ENCODE measurements around the gene ZNF791. TPM values are rescaled to one million over a fixed set of nuclear protein-coding genes. Genes with fewer than 3 reads are reported as not detected.
"Not testable (repeated sequence)": the region's sequence is repeated elsewhere in the genome, so short reads cannot be mapped to it uniquely, and the experiment has no call there.

ZNF791 gene
- total RNA-seq, 4 donors from 2014 or later, result 18.6 to 31.1 (median 22.5) TPM

DNA sequence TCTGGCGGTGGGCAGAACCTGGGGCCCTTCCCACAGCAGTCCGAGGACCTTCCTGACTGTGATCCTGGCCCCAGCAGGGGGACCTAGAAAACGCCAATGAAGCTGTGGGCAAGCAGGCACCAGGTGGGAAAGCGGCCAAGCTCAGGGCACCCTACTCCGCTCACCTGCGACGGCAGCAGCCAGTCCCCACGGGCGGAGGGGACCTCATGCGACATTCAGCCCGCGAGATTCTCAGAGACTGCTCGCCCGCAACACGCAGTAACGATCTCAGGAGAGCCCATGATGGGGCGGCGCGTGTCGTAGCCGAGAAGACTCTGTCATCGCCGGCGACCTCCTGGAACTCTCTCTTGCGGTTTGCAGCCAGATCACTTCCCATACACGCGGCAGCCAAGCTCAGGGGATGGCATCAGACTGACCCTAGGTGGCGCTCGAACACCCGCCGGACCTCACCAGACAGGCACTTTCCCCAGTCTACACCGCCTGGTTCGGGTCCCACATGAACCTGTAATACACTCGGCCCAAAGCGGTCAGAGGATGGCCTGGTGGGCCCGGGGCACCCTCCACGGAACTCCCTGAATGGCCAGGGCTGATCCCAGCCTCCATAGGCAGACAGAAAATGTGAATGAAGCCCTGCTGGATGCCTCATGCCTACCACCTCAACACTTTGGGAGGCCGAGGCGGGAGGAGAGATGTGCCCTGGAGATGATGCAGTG is 29.3 kb downstream of the ZNF791 start:
- peak; percentile 69 to 95 for DNase-seq (ENCODE audit: low spot score in 2 of 2)
- TF ChIP-seq POLR2A (IDR thresholded peaks at IDR 0.05), result no peak
- TF ChIP-seq, protein P1, sequence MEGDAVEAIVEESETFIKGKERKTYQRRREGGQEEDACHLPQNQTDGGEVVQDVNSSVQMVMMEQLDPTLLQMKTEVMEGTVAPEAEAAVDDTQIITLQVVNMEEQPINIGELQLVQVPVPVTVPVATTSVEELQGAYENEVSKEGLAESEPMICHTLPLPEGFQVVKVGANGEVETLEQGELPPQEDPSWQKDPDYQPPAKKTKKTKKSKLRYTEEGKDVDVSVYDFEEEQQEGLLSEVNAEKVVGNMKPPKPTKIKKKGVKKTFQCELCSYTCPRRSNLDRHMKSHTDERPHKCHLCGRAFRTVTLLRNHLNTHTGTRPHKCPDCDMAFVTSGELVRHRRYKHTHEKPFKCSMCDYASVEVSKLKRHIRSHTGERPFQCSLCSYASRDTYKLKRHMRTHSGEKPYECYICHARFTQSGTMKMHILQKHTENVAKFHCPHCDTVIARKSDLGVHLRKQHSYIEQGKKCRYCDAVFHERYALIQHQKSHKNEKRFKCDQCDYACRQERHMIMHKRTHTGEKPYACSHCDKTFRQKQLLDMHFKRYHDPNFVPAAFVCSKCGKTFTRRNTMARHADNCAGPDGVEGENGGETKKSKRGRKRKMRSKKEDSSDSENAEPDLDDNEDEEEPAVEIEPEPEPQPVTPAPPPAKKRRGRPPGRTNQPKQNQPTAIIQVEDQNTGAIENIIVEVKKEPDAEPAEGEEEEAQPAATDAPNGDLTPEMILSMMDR (IDR thresholded peaks at IDR 0.05), result peak in 1 of 3 donors; percentile 15
- intact Hi-C loops (cut with DNase I; ENCODE audit: low total_unique reads), result no loop called here
- H3K4me3 ChIP-seq (ENCODE audit: low read depth, poor library complexity, severe bottlenecking), result no peak overlapping the region
- 11 to 16% methylated on average over 22 to 25 of the region's 39 CpGs for WGBS, 2 donors

DNA sequence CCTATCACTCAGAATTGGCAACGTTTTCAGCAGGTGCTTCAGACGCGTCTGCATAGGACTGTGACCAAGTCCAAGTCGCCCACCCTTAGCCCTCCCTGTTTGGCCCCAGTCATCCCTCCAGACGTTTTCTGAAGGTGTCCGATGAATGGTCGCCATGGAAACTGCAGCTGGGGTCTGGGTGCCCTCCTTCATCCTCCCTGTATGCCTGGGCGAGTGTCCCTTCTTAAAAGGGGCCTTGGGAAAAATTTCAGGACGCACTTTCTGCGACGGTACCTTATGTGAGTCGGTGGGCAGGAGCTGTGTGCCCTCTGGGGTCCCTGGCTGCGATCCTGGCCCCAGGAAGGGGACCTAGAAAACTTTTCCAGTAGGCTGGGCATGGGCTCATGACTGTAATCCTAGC is 30.7 kb downstream of the ZNF791 start:
- H3K4me3 ChIP-seq (ENCODE audit: low read depth, poor library complexity, severe bottlenecking), result no peak overlapping the region
- WGBS, 2 donors, result 75 to 76% methylated on average over 13 of the region's 13 CpGs
- TF ChIP-seq POLR2A (IDR thresholded peaks at IDR 0.05), result no peak
- TF ChIP-seq, protein P1 (IDR thresholded peaks at IDR 0.05), result no peak
- intact Hi-C loops (cut with DNase I; ENCODE audit: low total_unique reads), result no loop called here
- no peak for DNase-seq (ENCODE audit: low spot score in 2 of 2)

DNA sequence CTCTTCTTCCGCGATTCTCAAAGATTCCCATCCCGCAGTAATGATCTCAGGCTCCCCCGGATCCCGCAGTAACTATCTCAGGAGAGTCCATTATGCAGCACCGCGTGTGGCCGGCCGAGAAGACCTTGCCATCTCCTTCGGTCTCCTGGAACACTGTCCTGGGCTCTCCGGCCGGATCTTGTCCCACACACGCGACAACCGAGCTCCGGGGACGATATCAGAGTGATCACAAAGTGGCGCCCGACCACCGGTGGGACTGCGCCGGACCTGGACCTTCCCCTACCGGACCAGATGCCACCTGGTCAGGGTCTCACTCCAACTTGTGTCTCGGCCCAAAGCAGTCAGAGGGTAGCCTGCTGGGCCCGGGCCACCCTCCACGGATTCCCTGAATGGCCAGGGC is 31.8 kb downstream of the ZNF791 start:
- DNase-seq (ENCODE audit: low spot score in 2 of 2), result no peak
- no peak overlapping the region for H3K4me3 ChIP-seq (ENCODE audit: low read depth, poor library complexity, severe bottlenecking)
- WGBS, 2 donors, result 87 to 91% methylated on average over 26 of the region's 26 CpGs
- TF ChIP-seq, protein P1 (IDR thresholded peaks at IDR 0.05), result no peak
- TF ChIP-seq POLR2A (IDR thresholded peaks at IDR 0.05), result no peak
- intact Hi-C loops (cut with DNase I; ENCODE audit: low total_unique reads), result no loop called here

DNA sequence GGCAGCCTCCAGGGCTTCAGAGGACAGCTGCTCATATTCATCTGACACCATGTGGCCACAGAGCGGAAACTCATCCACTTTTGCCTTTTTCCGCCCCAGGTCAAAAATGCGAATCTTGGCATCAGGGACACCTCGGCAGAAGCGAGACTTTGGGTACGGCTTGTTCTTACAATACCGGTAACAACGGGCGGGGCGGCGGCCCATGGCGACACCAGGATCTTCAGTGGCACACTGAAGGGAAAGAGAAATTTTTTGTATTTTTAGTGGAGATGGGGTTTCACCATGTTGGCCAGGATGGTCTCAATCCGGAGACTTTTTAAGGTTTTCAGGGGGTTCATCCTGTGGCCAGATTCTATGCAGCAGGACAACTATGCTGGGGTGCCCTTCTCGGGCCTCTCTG is 33.0 kb downstream of the ZNF791 start:
- WGBS, 2 donors, result 90 to 95% methylated on average over 14 of the region's 14 CpGs
- intact Hi-C loops (cut with DNase I; ENCODE audit: low total_unique reads); H3K4me3 ChIP-seq (ENCODE audit: low read depth, poor library complexity, severe bottlenecking): not testable (repeated sequence)

DNA sequence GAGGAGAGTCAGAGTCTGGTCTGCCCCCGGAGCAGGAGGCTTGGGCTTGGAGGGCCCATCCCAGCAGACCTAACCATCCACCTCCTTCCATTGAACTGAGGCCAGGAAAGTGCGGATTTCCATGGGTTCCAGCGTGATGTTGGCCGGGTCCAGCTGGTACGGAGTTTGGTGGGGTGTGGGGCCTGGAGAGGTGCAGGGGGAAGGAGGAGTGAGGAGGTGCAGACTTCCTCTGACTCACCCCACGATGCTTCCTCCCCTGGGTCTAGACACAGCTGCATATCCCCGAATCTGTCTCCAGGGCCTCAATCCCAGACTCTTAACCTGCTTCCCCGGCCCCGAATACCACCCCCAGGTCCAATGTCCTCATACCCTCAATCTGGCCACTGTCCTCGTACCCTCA is 35.8 kb downstream of the ZNF791 start:
- TF ChIP-seq POLR2A (IDR thresholded peaks at IDR 0.05), result no peak
- TF ChIP-seq, protein P1 (IDR thresholded peaks at IDR 0.05), result no peak
- 79 to 89% methylated on average over 10 of the region's 10 CpGs for WGBS, 2 donors

More for the DNA sequence above, 33.0 kb downstream of the ZNF791 start:
- not testable (repeated sequence) for DNase-seq (ENCODE audit: low spot score in 2 of 2)

DNA sequence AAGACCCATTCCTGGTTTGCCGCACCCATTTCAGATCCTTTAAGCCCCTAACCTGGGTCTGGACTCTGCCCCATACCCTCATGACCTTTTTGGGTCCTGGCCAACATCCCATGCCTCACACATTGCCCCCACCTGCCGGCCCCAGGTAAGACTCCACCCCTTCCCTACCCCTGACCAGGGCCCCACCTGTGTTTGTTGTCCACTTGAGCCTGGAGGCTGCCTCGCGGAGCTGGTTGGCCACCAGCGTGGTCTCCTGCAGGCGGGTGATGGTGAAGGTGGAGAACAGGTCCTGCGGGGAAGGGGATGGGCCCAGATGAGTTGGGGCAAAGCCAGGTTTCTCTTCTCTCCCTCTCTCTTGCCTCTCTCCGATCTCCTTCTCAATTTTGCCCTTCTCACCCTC is 36.3 kb downstream of the ZNF791 start:
- no peak overlapping the region for H3K4me3 ChIP-seq (ENCODE audit: low read depth, poor library complexity, severe bottlenecking)
- intact Hi-C loops (cut with DNase I; ENCODE audit: low total_unique reads), result no loop called here
- no peak for TF ChIP-seq POLR2A (IDR thresholded peaks at IDR 0.05)
- TF ChIP-seq, protein P1 (IDR thresholded peaks at IDR 0.05), result no peak
- WGBS, 2 donors, result 70 to 81% methylated on average over 8 of the region's 8 CpGs
- DNase-seq (ENCODE audit: low spot score in 2 of 2), result no peak

More for the DNA sequence above, 35.8 kb downstream of the ZNF791 start:
- DNase-seq (ENCODE audit: low spot score in 2 of 2), result no peak
- intact Hi-C loops (cut with DNase I; ENCODE audit: low total_unique reads), result no loop called here
- no peak overlapping the region for H3K4me3 ChIP-seq (ENCODE audit: low read depth, poor library complexity, severe bottlenecking)

All from lower leg skin (tissue), 4 donors.